ENCODE results near the gene CCT6A. TPM values are rescaled to one million over a fixed set of nuclear protein-coding genes. Genes with fewer than 3 reads are reported as not detected.
"Not testable (repeated sequence)": the region's sequence is repeated elsewhere in the genome, so short reads cannot be mapped to it uniquely, and the experiment has no call there.

The CCT6A gene
- total RNA-seq: 100 to 1,000 TPM; 343 to 345 TPM

GRCh38 chr7:56051339-56052191, at the start of gene CCT6A, which contains the start of gene PSPH:
TSS of gene CCT6A (plus strand) at chr7:56051765. CDS start at chr7:56051849, 84 bp downstream.
TSS of gene PSPH (minus strand) at chr7:56051444. CDS start at chr7:56021212, 30,232 bp downstream.
- CTCF ChIA-PET: interaction anchor here (1.0 to 1.2 kb wide), 3 partner anchors 9 to 15 kb away, joined by 3 to 4 read pairs (median 3); partner anchors contain the start of gene SUMF2
- POLR2A ChIA-PET: interaction anchor here (0.9 to 1.9 kb wide), 8 partner anchors 8 to 54 kb away, joined by 3 to 24 read pairs (median 4); partner anchors contain the start of genes CHCHD2 and SUMF2

- CTCF ChIA-PET: interaction anchor here (0.9 kb wide), 1 partner anchor 362 kb away, joined by 3 read pairs; no protein-coding TSS in a partner anchor
- POLR2A ChIA-PET: interaction anchor here (0.6 kb wide), 1 partner anchor 71 kb away, joined by 5 read pairs; no protein-coding TSS in a partner anchor
Observed at GRCh38 chr7:56003749-56004148, 47.8 kb upstream of the CCT6A start.

- POLR2A ChIA-PET: interaction anchor here (0.7 to 0.8 kb wide), 2 partner anchors 58 to 64 kb away, joined by 5 to 12 read pairs; no protein-coding TSS in a partner anchor
- CTCF ChIA-PET: interaction anchor here (0.6 kb wide), 1 partner anchor 58 kb away, joined by 6 read pairs; no protein-coding TSS in a partner anchor
Observed at GRCh38 chr7:56007167-56007652, 44.4 kb upstream of the CCT6A start.

- POLR2A ChIA-PET: no interaction called here
- CTCF ChIA-PET: interaction anchor here (0.6 kb wide), 1 partner anchor 57 kb away, joined by 6 read pairs; no protein-coding TSS in a partner anchor
Observed at GRCh38 chr7:56007891-56008290, 43.7 kb upstream of the CCT6A start.

- POLR2A ChIA-PET: no interaction called here
- CTCF ChIA-PET: no interaction called here
Observed at GRCh38 chr7:56009695-56010094, 41.9 kb upstream of the CCT6A start.

- CTCF ChIA-PET: interaction anchor here (0.6 kb wide), 1 partner anchor 236 kb away, joined by 3 read pairs; no protein-coding TSS in a partner anchor
- POLR2A ChIA-PET: not testable (repeated sequence)
Observed at GRCh38 chr7:56017015-56017414, 34.5 kb upstream of the CCT6A start.

- ChIA-PET POLR2A (no interaction called here), CTCF (interaction anchor here (1.6 kb wide), 1 partner anchor 55 kb away, joined by 5 read pairs; no protein-coding TSS in a partner anchor)
Observed at GRCh38 chr7:56019501-56019900, 32.1 kb upstream of the CCT6A start.

- CTCF ChIA-PET: no interaction called here
- POLR2A ChIA-PET: interaction anchor here (1.0 kb wide), 1 partner anchor 12 kb away, joined by 3 read pairs; no protein-coding TSS in a partner anchor
Observed at GRCh38 chr7:56023500-56023899, 28.1 kb upstream of the CCT6A start.

GRCh38 chr7:56026538-56026937, 25.0 kb upstream of the CCT6A start:
- POLR2A ChIA-PET: no interaction called here
- CTCF ChIA-PET: interaction anchor here (0.7 to 0.9 kb wide), 2 partner anchors 26 to 92 kb away, joined by 3 to 8 read pairs; no protein-coding TSS in a partner anchor

- ChIA-PET POLR2A (interaction anchor here (0.6 to 0.7 kb wide), 2 partner anchors 65 to 227 kb away, joined by 5 to 7 read pairs; no protein-coding TSS in a partner anchor), CTCF (interaction anchor here (0.6 to 0.7 kb wide), 3 partner anchors 25 to 97 kb away, joined by 3 to 5 read pairs (median 3); no protein-coding TSS in a partner anchor)
Observed at GRCh38 chr7:56028942-56029630, 22.5 kb upstream of the CCT6A start.

- ChIA-PET POLR2A (no interaction called here), CTCF (no interaction called here)
Observed at GRCh38 chr7:56030340-56030739, 21.2 kb upstream of the CCT6A start.

- POLR2A ChIA-PET: interaction anchor here (0.8 kb wide), 1 partner anchor 12 kb away, joined by 4 read pairs; no protein-coding TSS in a partner anchor
- CTCF ChIA-PET: not testable (repeated sequence)
Observed at GRCh38 chr7:56031556-56031955, 20.0 kb upstream of the CCT6A start.

GRCh38 chr7:56032578-56032977, 19.0 kb upstream of the CCT6A start:
- CTCF ChIA-PET, POLR2A ChIA-PET: not testable (repeated sequence)

GRCh38 chr7:56033671-56034432, 17.7 kb upstream of the CCT6A start:
- ChIA-PET CTCF (interaction anchor here (0.6 kb wide), 1 partner anchor 17 kb away, joined by 3 read pairs; no protein-coding TSS in a partner anchor), POLR2A (interaction anchor here (0.8 to 1.5 kb wide), 2 partner anchors 17 to 31 kb away, joined by 4 to 5 read pairs; partner anchors contain the start of genes CCT6A, PSPH and SUMF2)

- CTCF ChIA-PET: no interaction called here
Observed at GRCh38 chr7:56040730-56041129, 10.8 kb upstream of the CCT6A start.

GRCh38 chr7:56045758-56046157, 5.8 kb upstream of the CCT6A start:
- CTCF ChIA-PET, POLR2A ChIA-PET: not testable (repeated sequence)

More at GRCh38 chr7:56040730-56041129, 10.8 kb upstream of the CCT6A start:
- POLR2A ChIA-PET: no interaction called here

GRCh38 chr7:56046721-56047445, 4.7 kb upstream of the CCT6A start:
- POLR2A ChIA-PET: no interaction called here
- CTCF ChIA-PET: no interaction called here

All from activated CD8-positive, alpha-beta memory T cell treated with anti-CD3 and anti-CD28 coated beads for 36 hours (primary cell).